Liver (tissue), 9 donors: ENCODE data around the gene BPGM. TPM values are rescaled to one million over a fixed set of nuclear protein-coding genes. Genes with fewer than 3 reads are reported as not detected.

Source experiments
- DNase-seq: peaks from one replicate; pipeline ENCODE4 v3.0.0-alpha.2; 2017; ENCODE audit warnings: low spot score
- H3K27ac ChIP-seq, 2 donors: one replicate each; pipeline ENCODE4 v1.7.0; 2013; ENCODE audit warnings: inconsistent platforms in 2 of 2, low read length in 2 of 2, control low read depth in 1 of 2, low read depth in 1 of 2, mild to moderate bottlenecking in 1 of 2
- H3K27me3 ChIP-seq, 4 donors: one replicate each; pipeline versions ENCODE4 v1.6.1 to v1.7.0; 2013; ENCODE audit warnings: low read length in 3 of 4, inconsistent platforms in 1 of 4, mild to moderate bottlenecking in 1 of 4, moderate library complexity in 1 of 4; ENCODE audit not compliant: control insufficient read depth in 4 of 4, insufficient read depth in 4 of 4
- H3K36me3 ChIP-seq, 4 donors: one replicate each; pipeline versions ENCODE4 v1.6.1 to v1.7.0; 2013; ENCODE audit warnings: low read length in 3 of 4, mild to moderate bottlenecking in 3 of 4, low read depth in 1 of 4, moderate library complexity in 1 of 4; ENCODE audit not compliant: control insufficient read depth in 4 of 4, insufficient read depth in 3 of 4
- H3K4me1 ChIP-seq, 4 donors: one replicate each; pipeline versions ENCODE4 v1.6.1 to v1.7.0; 2013; ENCODE audit warnings: low read length in 3 of 4, mild to moderate bottlenecking in 3 of 4, moderate library complexity in 1 of 4; ENCODE audit not compliant: control insufficient read depth in 4 of 4, insufficient read depth in 4 of 4
- H3K4me3 ChIP-seq, 3 donors: one replicate each; pipeline versions ENCODE4 v1.6.1 to v1.7.0; 2013; ENCODE audit warnings: low read length in 3 of 3, control low read depth in 1 of 3, low read depth in 1 of 3, mild to moderate bottlenecking in 1 of 3
- H3K9ac ChIP-seq, 2 donors: one replicate each; pipeline ENCODE4 v1.7.0; 2013; ENCODE audit warnings: low read length in 2 of 2, mild to moderate bottlenecking in 2 of 2, moderate library complexity in 2 of 2, control low read depth in 1 of 2, low read depth in 1 of 2
- H3K9me3 ChIP-seq, 4 donors: one replicate each; pipeline versions ENCODE4 v1.6.1 to v1.7.0; 2013; ENCODE audit warnings: low read length in 3 of 4; ENCODE audit not compliant: control insufficient read depth in 4 of 4
- EGR1 ChIP-seq, 2 donors: IDR thresholded peaks; 2 replicates each; pipeline ENCODE4 v1.6.1; 2016 to 2018; ENCODE audit warnings: antibody characterized with exemption in 2 of 2, low read depth in 2 of 2
- FOXA1 ChIP-seq: IDR thresholded peaks from 2 replicates; pipeline ENCODE4 v1.6.1; 2016; ENCODE audit warnings: antibody characterized with exemption
- FOXA2 ChIP-seq: IDR thresholded peaks from 2 replicates; pipeline ENCODE4 v1.6.1; 2016; ENCODE audit warnings: antibody characterized with exemption
- GABPA ChIP-seq, 2 donors: IDR thresholded peaks in 1 of 2; conservative IDR thresholded peaks in 1 of 2; 2 replicates each; pipeline ENCODE4 v1.6.1; 2016; ENCODE audit warnings: antibody characterized with exemption in 2 of 2, mild to moderate bottlenecking in 1 of 2, moderate library complexity in 1 of 2
- HNF4A ChIP-seq, 2 donors: conservative IDR thresholded peaks; 2 replicates each; pipeline ENCODE4 v1.6.1; 2016; ENCODE audit warnings: antibody characterized with exemption in 2 of 2, mild to moderate bottlenecking in 2 of 2
- HNF4G ChIP-seq: IDR thresholded peaks from 2 replicates; pipeline ENCODE4 v1.6.1; 2016; ENCODE audit warnings: antibody characterized with exemption
- NR2F2 ChIP-seq: IDR thresholded peaks from 2 replicates; pipeline ENCODE4 v1.6.1; 2016; ENCODE audit warnings: antibody characterized with exemption
- REST ChIP-seq: IDR thresholded peaks from 2 replicates; pipeline ENCODE4 v1.6.1; 2016; ENCODE audit warnings: antibody characterized with exemption, mild to moderate bottlenecking
- RXRA ChIP-seq, 2 donors: IDR thresholded peaks; 2 replicates each; pipeline ENCODE4 v1.6.1; 2017 to 2018; ENCODE audit warnings: antibody characterized with exemption in 2 of 2, mild to moderate bottlenecking in 1 of 2
- SP1 ChIP-seq: IDR thresholded peaks from 2 replicates; pipeline ENCODE4 v1.6.1; 2018; ENCODE audit warnings: antibody characterized with exemption, mild to moderate bottlenecking
- WGBS: extraction: QIAGEN DNeasy Blood & Tissue Kit; methylation state at CpG from one replicate; pipeline ENCODE4 v1.1.7; 2013; 5-methylcytosine and 5-hydroxymethylcytosine counted together
- polyA plus RNA-seq, 2 donors: library from polyadenylated mRNA; stranded (reverse) in 1 of 2; unstranded in 1 of 2; fragments of 200-250 nt in 1 of 2; fragments of >200 nt in 1 of 2; fragmentation: Nextera tagmentation in 1 of 2; extraction: Ambion mirVana in 1 of 2; gene quantifications; one replicate each; pipeline versions ENCODE4 v1.2.1 to v1.2.3, GENCODE V29; 2013 to 2015
- total RNA-seq, 2 donors: library from RNA; depleted of rRNA; stranded (reverse); fragments of >200 nt; gene quantifications; one replicate each; pipeline ENCODE4 v1.2.3, GENCODE V29; 2014
- TF ChIP-seq, protein P1 (sequence below): fragments of 150-350 bp; IDR thresholded peaks from 2 replicates; pipeline ENCODE4 v1.5.1; 2017; ENCODE audit warnings: improper control_type of control experiment, low read depth, low read length; ENCODE audit not compliant: missing input control
- TF ChIP-seq, protein P2 (sequence below): IDR thresholded peaks from 2 replicates; pipeline ENCODE4 v1.6.1; 2016; ENCODE audit warnings: antibody characterized with exemption
- TF ChIP-seq, protein P3 (sequence below): IDR thresholded peaks from 2 replicates; pipeline ENCODE4 v1.6.1; 2016; ENCODE audit warnings: antibody characterized with exemption
- donor health status: healthy.
- donor health status: healthy.
- donor health status: healthy.
- donor health status: healthy.
- donor health status: healthy.

Gene BPGM
- total and polyA plus RNA-seq, 4 donors: 6.1 to 250 (median 7.6) TPM

GRCh38 chr7:134696261-134696660 is 49.6 kb downstream of the BPGM start:
- no peak overlapping the region for H3K4me3 ChIP-seq
- H3K27ac ChIP-seq: no peak overlapping the region
- no peaks in the 10 kb centered on the region for H3K27me3 ChIP-seq
- 30% methylated on average over 5 of the region's 5 CpGs for WGBS
- DNase-seq: no peak
- H3K9ac ChIP-seq: no peak overlapping the region
- no peaks in the 10 kb centered on the region for H3K36me3 ChIP-seq
- no peaks in the 10 kb centered on the region for H3K4me1 ChIP-seq
- TF ChIP-seq SP1 (no peak), HNF4A (conservative IDR thresholded peaks at IDR 0.05) (no peak), GABPA (IDR thresholded peaks at IDR 0.05 in 1 of 2, conservative IDR thresholded peaks at IDR 0.05 in 1 of 2) (no peak), NR2F2 (no peak), EGR1 (IDR thresholded peaks at IDR 0.05; ENCODE audit: low read depth in 2 of 2) (no peak)
- TF ChIP-seq, protein P1, sequence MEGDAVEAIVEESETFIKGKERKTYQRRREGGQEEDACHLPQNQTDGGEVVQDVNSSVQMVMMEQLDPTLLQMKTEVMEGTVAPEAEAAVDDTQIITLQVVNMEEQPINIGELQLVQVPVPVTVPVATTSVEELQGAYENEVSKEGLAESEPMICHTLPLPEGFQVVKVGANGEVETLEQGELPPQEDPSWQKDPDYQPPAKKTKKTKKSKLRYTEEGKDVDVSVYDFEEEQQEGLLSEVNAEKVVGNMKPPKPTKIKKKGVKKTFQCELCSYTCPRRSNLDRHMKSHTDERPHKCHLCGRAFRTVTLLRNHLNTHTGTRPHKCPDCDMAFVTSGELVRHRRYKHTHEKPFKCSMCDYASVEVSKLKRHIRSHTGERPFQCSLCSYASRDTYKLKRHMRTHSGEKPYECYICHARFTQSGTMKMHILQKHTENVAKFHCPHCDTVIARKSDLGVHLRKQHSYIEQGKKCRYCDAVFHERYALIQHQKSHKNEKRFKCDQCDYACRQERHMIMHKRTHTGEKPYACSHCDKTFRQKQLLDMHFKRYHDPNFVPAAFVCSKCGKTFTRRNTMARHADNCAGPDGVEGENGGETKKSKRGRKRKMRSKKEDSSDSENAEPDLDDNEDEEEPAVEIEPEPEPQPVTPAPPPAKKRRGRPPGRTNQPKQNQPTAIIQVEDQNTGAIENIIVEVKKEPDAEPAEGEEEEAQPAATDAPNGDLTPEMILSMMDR: no peak
- TF ChIP-seq, protein P2, sequence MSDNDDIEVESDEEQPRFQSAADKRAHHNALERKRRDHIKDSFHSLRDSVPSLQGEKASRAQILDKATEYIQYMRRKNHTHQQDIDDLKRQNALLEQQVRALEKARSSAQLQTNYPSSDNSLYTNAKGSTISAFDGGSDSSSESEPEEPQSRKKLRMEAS: no peak
- TF ChIP-seq, protein P3, sequence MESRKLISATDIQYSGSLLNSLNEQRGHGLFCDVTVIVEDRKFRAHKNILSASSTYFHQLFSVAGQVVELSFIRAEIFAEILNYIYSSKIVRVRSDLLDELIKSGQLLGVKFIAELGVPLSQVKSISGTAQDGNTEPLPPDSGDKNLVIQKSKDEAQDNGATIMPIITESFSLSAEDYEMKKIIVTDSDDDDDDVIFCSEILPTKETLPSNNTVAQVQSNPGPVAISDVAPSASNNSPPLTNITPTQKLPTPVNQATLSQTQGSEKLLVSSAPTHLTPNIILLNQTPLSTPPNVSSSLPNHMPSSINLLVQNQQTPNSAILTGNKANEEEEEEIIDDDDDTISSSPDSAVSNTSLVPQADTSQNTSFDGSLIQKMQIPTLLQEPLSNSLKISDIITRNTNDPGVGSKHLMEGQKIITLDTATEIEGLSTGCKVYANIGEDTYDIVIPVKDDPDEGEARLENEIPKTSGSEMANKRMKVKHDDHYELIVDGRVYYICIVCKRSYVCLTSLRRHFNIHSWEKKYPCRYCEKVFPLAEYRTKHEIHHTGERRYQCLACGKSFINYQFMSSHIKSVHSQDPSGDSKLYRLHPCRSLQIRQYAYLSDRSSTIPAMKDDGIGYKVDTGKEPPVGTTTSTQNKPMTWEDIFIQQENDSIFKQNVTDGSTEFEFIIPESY: no peak
- H3K9me3 ChIP-seq: no peaks in the 10 kb centered on the region

DNA sequence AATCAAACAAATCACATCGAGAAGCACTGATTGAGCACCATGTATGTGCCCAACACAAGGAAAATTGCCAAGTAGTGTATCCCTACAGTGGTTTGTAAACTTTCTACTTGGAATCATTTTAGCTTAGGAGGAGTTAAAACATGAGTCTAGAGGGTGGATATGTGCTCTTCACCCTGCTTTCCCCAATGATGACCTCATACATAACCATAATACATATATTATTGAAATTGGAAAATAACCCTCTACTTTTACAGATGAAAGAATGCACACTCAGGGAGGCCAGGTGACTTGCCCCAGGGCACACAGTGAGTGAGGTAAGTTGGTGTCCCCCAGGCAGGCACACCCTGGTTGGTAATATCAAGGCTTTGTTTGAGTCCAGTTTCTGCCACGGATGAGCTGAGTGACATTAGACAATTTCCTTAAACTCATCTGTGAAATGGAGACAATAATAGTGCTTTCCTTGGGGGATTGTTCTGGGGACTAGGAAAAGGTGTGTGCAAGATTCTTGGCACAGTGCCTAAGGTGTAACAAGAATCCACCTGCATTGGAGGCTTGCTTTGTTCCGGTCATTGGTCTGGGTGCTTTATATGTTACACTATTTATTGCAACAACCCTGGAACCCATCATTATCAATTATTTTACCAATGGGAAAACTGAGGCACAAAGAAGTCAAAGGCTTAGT is 50.7 kb downstream of the BPGM start:
- no peak overlapping the region for H3K27ac ChIP-seq
- peaks cover 0 to 3% (median 0%) of the 10 kb centered on the region in 4 donors for H3K4me1 ChIP-seq
- H3K9ac ChIP-seq: no peak overlapping the region
- no peaks in the 10 kb centered on the region for H3K27me3 ChIP-seq
- 95% methylated on average over 3 of the region's 3 CpGs for WGBS
- DNase-seq: no peak
- no peaks in the 10 kb centered on the region for H3K9me3 ChIP-seq
- no peaks in the 10 kb centered on the region for H3K36me3 ChIP-seq
- H3K4me3 ChIP-seq: no peak overlapping the region
- TF ChIP-seq FOXA1 (no peak), HNF4G (no peak), RXRA (IDR thresholded peaks at IDR 0.05) (no peak), REST (no peak), FOXA2 (no peak)
